ENCODE data around the gene CDK4.

DNA sequence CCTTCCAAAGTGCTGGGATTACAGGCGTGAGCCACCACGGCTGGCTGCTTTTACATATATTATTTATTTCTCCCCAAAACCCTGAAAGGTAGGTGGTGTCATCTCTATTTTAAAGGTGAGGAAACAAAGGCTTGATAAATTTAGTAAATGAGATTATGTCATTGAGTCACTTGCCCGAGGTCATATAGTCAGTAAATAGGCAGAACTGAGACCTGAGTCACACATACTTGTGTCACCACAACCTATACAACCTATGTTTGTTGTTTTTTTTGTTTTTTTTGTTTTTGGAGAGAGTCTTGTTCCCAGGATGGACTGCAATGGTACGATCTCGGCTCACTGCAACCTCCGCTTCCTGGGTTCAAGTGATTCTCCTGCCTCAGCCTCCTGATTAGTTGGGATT lies 43.2 kb upstream of the CDK4 start:
- TF ChIP-seq CTCF (IDR thresholded peaks at IDR 0.05) (no peak), EP300 (IDR thresholded peaks at IDR 0.05) (no peak), POLR2A (IDR thresholded peaks at IDR 0.05) (no peak)

Measured in tibial nerve (tissue), 4 donors.